DMS 273 treated with DMSO at 0.1 percent for 48 hours (cell line): ENCODE results near the gene RSPH9.

Source experiments
- DNase-seq: peaks from one replicate; lab custom pipeline; 2025; lab: John Stamatoyannopoulos, UW

RSPH9 gene, protein sequence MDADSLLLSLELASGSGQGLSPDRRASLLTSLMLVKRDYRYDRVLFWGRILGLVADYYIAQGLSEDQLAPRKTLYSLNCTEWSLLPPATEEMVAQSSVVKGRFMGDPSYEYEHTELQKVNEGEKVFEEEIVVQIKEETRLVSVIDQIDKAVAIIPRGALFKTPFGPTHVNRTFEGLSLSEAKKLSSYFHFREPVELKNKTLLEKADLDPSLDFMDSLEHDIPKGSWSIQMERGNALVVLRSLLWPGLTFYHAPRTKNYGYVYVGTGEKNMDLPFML

DNA sequence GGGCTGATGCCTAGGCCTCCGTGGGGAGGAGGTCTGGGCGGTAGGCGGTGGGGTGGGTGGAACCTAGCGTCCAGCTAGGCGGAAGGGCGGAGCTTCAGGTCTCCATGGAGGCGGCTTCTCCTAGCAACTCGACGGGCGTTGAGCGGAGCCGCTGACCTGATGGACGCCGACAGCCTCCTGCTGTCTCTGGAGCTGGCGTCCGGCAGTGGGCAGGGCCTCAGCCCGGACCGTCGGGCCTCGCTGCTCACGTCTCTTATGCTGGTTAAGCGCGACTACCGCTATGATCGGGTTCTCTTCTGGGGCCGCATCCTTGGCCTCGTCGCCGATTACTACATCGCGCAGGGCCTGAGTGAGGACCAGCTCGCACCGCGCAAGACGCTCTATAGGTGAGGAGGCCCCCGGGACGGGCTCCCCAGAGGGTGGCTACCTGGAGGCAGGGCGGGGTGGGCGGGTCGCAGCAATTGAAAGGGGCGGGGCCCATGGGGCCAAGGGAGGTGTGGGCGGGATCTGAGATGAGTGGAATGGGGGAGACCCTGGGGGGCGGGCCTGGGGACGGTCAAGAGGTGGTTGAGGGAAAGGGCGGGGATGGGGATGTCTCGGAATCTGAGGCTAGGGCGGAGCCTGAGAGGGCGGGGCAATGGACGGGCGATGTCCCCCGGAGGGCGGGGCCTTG, at the start of gene RSPH9:
TSS of gene RSPH9 (plus strand) at position 97 of the 673 bp plus-strand sequence. CDS start at position 160, 63 bp downstream.
- no peak for DNase-seq

DNA sequence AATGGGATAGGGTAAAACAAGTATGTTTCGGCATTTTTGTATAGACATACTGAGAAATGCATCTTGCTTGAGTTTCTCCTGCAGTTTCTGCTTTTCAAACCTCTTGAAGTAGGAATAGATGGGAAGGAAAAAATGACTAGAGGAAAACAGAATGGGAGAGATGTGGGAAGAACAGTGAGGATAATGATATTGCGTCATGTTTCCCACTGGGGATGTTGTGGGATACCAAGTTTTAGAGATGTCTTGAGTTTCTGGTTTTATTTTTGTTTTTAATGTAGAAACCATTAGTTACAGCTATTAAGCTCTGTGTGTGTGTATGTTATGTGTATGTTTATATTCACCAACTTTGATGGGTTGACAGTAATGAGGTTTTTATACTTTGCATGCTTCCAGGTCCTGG, 44.2 kb upstream of the RSPH9 start:
- DNase-seq, result no peak

DNA sequence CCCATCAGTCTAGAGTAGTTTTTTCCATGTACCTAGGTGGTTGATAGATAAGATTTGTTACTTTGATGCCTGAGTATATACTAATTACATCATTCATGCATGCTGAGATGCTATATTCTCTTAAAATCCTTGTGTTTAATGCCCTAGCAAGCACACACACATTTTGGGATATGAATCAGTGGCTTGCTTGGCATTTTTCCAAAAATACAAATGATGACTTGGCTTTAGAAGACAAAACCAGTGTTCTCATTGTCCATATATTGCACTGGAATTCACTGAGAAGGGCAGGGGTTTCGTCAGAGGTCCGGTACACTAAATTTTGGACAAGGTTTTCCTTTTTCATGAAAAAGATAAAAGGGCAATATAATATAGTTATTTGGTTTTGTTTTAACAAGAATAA, 40.7 kb upstream of the RSPH9 start:
- DNase-seq, result no peak

DNA sequence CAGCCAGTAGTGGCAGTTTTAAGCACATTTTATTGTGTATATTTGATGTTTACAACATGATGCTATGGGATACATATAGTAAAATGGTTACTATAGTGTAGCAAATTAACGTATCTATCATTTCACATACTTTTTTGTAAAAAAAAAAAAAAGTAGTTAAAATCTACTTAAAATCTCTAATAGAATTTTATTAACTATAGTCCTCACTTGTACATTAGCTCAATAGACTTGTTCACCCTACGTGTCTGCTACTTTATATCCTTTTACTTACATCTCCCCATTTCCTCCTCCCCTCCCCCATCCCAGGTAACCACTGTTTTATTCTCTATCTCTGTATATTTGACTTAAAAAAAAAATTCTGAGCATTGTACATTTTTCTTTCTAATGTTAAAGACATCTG, 38.8 kb upstream of the RSPH9 start:
- no peak for DNase-seq

DNA sequence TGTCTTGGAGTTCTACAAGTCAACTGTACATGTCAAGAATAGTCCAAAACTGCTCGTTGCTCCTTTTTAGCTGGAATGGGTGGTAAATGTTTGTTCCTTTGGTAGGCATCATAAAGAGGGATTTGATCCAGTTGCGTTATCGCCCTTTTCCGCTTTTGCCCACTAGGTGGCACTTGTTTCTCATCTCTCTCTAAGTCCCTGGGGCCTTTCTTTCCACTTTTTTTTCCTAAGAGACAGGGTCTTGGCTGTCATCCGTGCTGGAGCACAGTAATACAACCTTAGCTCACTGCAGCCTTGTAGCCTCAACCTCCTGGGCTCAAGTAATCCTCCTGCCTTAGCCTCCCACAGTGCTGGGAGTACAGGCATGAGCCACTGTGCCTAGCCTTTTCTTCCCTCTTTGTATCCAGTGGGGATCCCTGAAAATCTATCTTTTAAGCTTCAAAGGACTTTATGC, 36.5 kb upstream of the RSPH9 start:
- peak; percentile 14 for DNase-seq

DNA sequence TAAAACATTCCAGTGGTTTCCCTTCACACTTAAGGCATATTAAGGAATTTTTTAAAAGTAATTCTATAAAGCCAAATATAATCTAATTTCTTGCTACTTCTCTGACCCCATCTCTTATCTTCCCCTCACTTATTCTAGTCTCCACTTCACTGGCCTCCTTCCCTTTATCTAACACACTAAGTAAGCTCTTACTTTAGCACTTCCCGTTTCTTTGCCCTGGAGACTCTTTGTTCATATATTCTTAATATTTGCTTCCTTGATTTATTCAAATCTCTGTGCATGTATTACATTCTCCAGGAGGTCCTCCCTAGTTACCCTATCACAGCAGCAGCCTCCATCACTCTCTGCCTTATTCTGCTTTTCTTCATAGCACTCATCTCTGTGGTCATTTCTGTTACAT, 36.0 kb upstream of the RSPH9 start:
- no peak for DNase-seq

DNA sequence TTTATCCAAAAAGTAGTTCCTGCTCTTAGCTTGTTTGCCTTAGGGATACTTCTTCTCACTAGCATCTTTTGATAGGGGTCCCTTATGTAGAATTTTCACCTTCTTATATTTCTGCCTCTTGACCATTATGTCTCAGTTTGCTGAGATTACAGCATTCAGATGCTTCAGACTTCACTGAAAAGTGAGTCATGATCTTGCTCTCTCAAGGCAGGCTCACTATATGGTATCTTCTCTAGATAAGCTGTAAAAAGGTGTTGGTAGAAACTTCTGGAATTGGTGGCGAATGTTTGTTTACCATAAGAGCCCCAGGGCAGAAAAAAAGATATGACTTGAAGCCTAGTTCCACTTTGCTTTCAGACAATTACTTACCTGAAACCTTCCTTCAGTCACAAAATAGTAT, 35.4 kb upstream of the RSPH9 start:
- no peak for DNase-seq

DNA sequence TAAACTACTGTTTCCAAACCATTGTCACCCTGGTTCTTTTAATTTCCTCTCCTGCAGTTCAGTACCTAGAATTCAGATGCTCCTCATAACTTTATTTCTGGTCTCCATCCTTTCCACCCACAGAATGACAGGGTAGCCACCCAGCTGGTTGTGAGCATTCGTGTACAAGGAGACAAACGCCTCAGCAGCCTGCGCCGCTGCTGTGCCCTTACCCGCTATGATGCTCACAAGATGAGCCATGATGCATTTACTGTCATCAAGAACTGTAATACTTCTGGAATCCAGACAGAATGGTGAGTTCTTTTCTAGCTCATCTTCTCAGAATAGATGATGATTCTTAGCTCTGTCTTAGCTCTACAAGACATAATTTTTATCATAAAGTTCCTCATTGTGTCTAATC, 34.4 kb upstream of the RSPH9 start:
- DNase-seq, result no peak

DNA sequence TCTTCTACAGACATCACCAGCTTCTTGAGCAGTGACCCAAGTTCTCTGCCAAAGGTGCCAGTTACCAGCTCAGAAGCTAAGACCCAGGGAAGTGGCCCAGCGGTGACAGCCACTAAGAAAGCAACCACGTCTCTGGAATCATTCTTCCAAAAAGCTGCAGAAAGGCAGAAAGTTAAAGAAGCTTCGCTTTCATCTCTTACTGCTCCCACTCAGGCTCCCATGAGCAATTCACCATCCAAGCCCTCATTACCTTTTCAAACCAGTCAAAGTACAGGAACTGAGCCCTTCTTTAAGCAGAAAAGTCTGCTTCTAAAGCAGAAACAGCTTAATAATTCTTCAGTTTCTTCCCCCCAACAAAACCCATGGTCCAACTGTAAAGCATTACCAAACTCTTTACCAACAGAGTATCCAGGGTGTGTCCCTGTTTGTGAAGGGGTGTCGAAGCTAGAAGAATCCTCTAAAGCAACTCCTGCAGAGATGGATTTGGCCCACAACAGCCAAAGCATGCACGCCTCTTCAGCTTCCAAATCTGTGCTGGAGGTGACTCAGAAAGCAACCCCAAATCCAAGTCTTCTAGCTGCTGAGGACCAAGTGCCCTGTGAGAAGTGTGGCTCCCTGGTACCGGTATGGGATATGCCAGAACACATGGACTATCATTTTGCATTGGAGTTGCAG, 31.0 kb upstream of the RSPH9 start:
- DNase-seq, result no peak

DNA sequence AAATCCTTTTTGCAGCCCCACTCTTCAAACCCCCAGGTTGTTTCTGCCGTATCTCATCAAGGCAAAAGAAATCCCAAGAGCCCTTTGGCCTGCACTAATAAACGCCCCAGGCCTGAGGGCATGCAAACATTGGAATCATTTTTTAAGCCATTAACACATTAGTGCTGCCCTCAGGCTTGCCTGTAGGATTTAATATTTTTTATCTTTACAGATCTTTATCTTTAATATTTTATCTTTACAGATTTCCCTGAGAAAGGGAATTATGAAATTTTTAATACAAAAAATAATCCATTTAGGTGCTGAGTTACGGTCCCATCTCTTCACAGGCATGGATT, 30.5 kb upstream of the RSPH9 start:
- DNase-seq, result no peak

DNA sequence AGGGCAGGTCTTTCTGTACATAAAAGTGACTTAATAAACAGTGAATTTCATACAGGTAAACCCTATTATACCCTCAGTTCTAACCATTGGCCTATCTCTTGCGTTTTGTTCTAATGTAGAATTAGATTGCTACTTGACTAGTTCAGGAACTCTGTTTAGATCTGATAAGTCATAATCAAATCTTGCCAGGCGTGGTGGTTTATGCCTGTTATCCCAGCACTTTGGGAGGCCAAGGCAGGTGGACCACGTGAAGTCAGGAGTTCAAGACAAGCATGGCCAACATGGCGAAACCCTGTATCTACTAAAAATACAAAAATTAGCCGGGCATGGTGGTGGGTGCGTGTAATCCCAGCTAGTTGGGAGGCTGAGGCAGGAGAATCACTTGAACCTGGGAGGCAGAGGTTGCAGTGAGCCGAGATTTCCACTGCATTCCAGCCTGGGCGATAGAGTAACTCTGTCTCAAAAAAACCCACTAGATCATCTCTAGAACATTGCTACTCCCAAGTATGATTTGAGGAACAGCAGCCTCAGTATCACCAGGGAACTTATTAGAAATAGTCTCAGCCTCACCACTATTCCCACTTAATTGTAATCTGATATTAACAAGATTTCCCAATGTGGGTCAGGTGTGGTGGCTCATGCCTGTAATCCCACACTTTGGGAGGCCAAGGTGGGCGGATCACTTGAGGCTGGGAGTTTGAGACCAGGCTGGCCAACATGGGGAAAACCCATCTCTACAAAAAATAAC, 27.9 kb upstream of the RSPH9 start:
- no peak for DNase-seq

DNA sequence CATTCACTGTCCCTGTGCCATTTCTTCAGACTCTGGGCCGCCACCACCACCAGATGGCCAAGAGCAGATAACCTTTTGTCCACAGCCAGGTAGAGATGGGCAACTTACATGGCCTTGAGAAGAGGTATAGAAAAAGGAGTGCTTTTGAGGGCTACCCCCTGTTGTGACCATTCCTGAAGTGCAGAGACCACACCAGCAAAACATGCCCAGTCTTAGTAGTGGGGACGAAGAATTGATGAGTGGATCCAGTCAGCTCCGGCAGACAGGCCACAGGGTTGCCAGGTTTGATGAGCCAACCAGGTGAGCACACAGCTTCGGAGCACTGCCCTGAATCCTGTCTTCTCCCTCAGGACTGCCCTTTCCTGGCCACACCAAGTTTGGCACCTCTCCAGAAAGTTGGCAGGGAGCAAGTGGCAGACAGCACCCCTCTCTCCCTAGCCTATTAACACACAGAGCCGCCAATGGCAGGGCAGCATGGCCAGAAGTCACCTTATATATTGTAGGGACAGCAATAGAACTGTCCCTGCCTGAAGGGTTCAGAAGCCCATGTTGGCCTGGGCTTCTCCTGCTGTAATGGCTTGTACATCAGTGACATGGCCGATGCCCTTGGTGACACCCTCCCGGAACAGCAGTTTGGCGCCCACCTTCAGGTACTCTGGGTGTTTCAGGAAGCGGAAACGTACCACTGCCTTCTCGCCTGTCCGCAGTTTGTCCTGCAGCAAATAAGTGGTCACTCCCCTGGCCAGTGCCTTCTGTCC, 23.6 kb upstream of the RSPH9 start:
- DNase-seq, result no peak

DNA sequence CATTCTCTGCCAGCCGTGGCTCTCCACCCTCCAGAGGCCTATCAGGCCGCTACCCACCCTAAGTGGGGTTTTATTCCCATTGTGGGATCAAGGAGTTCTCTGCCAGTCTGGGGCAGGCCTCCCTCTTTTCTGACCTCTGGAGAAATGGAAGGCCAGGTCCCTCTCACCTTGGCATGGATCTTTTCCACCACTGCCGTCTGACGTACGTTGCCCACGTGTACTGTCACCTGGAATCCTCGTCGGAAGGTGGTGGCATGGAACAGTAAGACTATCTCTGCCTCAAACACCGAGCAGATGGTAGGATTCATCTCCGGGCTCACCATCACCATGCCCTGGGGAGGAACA, 23.0 kb upstream of the RSPH9 start:
- no peak for DNase-seq

DNA sequence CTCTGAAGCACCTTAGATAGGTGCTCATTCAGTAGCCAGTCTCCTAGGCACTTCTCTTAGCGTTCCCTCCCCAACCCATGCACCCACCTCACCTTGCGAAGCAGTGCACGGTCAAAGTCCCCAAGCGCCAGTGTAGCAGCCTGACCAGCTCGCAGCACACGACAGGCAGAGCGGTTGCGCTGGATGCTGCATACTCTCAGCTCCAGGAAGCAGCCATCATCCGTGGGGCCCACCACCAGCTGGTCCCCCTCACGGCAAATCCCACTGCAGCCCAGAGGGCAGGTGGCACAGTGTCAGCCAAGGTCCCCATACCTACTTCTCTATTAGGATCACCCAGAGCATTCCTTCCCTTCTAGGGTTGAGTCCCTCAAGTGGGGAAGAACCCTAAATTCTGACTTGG, 22.3 kb upstream of the RSPH9 start:
- DNase-seq, result no peak

DNA sequence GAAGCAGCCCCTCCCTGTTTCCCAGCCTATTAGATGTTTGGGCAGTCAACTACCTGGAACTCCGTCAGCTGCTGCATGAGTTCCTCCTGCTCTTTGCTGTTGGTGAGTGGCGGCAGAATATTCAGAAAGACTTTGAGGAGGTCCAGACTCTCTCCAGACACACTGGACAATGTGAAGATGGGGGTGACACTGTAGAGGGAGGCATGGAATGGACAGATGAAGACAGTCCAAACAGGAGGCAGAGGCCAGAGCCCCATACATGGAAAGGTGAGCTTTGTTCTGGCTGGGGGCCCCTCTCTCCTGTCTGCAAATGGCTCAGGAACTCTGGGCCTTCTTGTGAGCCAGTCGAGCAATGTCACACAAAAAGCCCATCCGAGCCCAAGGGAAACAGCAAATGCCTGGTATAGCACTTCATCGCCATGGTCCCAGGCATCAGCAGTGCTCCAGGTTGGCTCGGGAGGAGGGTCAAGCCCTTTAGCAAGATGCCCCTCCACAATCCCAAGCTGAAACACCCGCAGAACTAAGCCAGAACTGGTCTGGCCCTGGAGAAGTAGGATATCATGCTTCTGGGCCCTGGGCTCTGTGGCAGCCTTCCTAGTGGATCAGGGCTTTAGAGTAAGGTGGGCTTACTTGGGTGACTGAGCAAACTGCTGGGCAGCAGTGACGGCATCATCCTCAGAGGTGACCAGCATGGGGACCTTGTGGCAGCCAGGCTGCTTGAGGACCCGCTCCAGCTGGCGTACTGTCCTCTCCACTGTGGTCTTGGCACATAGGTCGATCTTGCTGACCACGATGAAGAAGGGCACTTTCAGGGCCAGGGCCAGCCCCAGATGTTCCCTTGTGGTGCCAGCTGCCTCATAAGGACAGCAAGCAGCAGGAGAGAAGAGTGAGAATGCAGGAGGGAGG, 20.7 kb upstream of the RSPH9 start:
- DNase-seq, result no peak

DNA sequence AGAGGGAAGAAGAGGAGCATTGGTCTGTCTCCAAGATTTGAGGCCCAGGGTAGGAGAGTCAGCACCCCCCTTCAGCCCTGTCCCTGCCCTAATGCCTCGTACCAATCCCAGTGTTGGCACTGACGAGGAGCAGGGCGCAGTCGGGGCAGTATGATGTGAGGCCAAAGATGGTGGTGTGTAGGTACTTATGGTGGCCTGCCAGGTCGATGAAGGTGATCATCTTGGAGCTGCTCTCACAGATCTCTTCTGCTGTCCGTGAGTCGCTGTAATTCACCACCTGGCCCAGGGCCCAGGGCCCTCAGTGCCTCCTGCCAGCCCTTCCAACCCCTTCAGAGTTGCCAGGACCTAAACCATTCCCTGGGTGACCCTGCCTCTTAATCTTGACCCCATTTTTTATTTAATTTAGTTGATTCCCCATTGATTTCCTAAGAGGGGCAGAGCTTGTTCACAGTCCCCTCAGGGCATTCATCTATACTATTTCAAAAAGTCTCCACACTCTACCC, 20.0 kb upstream of the RSPH9 start:
- no peak for DNase-seq

DNA sequence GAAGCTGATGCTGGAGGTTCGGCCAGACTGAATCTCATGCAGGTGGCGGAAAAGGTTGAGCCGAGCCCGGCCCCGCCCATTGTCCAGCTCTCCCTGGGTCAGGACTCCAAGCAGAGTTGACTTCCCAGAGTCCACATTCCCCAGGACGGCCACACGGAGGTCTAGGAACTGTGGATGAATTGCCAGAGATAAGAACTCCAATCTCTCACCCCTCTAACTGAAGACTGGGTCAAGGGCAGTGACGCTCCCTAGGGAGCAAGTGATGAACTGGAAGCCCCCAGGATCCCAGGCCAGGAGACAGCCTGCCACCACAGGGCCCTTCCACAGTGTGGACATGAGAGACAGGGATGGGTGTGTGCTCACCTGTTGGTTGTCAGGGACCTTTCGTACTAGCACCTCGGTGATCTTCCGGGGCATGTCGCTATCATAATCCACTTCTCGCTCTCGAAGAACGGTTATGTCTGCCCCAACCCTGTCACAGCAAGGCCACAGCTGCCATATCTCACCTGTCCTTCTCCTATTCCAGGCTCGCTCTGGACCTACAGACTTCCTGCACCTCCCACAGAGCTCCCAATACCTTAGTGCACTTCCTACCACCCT, 19.3 kb upstream of the RSPH9 start:
- DNase-seq, result no peak

DNA sequence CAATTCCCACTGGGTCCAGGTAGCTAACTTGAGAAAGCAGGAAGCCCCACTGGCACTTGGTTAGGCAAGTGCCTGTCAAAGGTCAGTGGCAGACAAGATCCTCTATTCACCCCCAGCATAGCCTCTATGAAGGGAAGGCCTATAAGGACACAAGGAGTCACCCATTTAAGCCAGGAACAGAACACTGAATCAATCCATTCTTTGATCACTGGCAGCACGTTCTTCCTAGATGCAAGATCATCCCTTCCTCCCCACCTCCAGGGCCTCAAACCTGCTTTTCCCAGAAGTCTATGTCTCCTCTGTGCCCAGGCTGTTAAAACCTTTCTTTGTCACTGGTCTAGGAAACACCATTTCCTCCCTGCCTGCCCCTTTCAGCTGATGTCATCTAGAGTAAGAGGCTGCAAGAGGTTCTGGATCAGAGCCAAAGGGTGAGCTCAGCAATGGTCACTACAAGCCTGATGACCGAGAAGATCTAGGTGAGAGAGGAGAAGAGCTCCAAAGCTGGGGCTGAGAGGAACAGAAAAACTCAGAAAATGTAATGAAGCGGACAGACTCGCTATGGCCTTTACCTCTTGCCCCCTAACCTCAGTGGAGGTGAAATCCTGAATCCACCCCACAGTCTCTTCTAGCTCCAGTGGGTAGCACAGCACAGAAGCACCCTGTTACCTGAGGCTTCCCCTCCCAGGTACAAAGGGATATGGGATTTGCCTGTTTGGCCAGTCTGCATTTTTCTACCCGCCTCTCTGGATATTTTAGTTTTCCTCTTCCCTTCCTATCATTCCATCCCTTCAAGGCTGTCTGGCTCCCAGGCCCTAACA, 17.6 kb upstream of the RSPH9 start:
- DNase-seq, result no peak

DNA sequence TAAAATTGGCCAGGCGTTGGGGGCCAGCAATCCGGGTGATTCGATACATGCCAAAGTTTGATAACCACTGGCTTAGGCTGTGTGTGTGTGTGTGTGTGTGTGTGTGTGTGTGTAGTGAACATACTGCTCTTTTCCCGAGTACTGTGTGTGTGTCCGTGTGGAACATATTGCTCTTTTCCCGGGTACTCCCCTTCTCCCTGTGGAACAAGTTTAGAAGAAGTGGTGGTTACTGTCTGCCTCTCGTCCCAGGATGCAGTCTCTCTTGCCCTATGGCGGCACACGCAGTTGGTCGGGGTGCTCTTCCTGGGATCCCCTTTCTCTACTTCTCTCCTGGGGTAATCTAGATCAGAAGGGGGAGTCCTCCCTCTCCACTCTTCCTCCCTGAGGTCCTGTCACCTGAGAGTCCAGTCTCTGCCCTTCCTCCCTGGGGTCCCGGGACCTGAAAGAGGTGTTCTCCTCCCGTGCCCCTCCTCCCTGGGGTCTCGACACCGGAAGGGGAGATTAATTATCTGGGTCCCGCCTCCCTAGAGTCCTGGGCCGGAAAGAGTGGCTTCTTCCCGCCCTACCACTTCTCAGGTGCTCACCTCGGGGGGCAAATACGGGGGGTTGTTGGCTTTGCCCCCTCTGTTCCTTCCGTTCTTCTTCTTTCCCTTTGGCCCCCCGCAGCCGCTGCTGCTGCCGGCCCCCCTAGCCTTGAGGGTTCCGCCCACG, 16.3 kb upstream of the RSPH9 start:
- DNase-seq, result no peak
